Uterus (tissue), 4 donors: ENCODE results near the gene DOK3. TPM values are rescaled to one million over a fixed set of nuclear protein-coding genes. Genes with fewer than 3 reads are reported as not detected.

ENCODE experiments used
- DNase-seq, 2 donors: peaks; one replicate each; pipeline ENCODE4 v3.0.0-alpha.2; 2019 to 2020
- H3K27ac ChIP-seq, 2 donors: fragments of 200-600 bp; sonication (generic); 1 replicate in 1 of 2; 2 replicates in 1 of 2; pipeline ENCODE4 v1.5.1; 2016 to 2018
- H3K27me3 ChIP-seq, 2 donors: fragments of 200-600 bp; sonication (generic); one replicate each; pipeline ENCODE4 v1.5.1; 2018 to 2019; ENCODE audit warnings: control low read depth in 1 of 2
- H3K36me3 ChIP-seq, 2 donors: fragments of 200-600 bp; sonication (generic); one replicate each; pipeline ENCODE4 v1.5.1; 2019; ENCODE audit warnings: control low read depth in 1 of 2
- H3K4me1 ChIP-seq, 2 donors: fragments of 200-600 bp; sonication (generic); one replicate each; pipeline ENCODE4 v1.5.1; 2018 to 2019; ENCODE audit warnings: control low read depth in 1 of 2
- H3K4me3 ChIP-seq, 2 donors: fragments of 200-600 bp; sonication (generic); 1 replicate in 1 of 2; 2 replicates in 1 of 2; pipeline ENCODE4 v1.5.1; 2018 to 2019; ENCODE audit warnings: mild to moderate bottlenecking in 1 of 2
- H3K9me3 ChIP-seq, 2 donors: fragments of 200-600 bp; sonication (generic); one replicate each; pipeline ENCODE4 v1.5.1; 2019; ENCODE audit warnings: control low read depth in 1 of 2
- CTCF ChIP-seq, 4 experiments: fragments of 200-600 bp in 2 of 4; fragments of 450-650 bp in 2 of 4; sonication (generic) in 2 of 4; IDR thresholded peaks; one replicate each; pipeline ENCODE4 v1.5.1; 2016 to 2019; ENCODE audit warnings: antibody characterized with exemption in 4 of 4, mild to moderate bottlenecking in 2 of 4, moderate library complexity in 1 of 4
- POLR2A ChIP-seq, 2 donors: fragments of 450-650 bp; IDR thresholded peaks; one replicate each; pipeline ENCODE4 v1.6.1; 2016; ENCODE audit warnings: antibody characterized with exemption in 2 of 2, mild to moderate bottlenecking in 1 of 2, moderate library complexity in 1 of 2
- intact Hi-C: fragments of 100-400 bp; cut with DNase I; formaldehyde crosslinking; loops from one replicate; pipeline ENCODE4 v1.15.1; 2023; ENCODE audit warnings: low total_unique reads
- total RNA-seq, 4 donors: library from RNA; depleted of rRNA in 3 of 4; stranded (reverse); fragments of >200 nt in 3 of 4; gene quantifications; one replicate each; pipeline versions ENCODE4 v1.1.0 to v1.2.4, GENCODE V29; 2014 to 2023
- donor health status: DM: yes; HTN: yes; CAD: no.

Gene DOK3
- total RNA-seq, 4 donors from 2014 or later = 3.6 to 20.0 (median 7.1) TPM

- no peaks in the 10 kb centered on the region for H3K36me3 ChIP-seq
- no peak overlapping the region for H3K4me3 ChIP-seq
- H3K27me3 ChIP-seq = no peaks in the 10 kb centered on the region
- no peak for DNase-seq
- no peaks in the 10 kb centered on the region for H3K4me1 ChIP-seq
- intact Hi-C loops = no loop called here
- no peaks in the 10 kb centered on the region for H3K9me3 ChIP-seq
- no peak overlapping the region for H3K27ac ChIP-seq
- TF ChIP-seq POLR2A (IDR thresholded peaks at IDR 0.05) = no peak
- TF ChIP-seq CTCF (IDR thresholded peaks at IDR 0.05) = no peak
Measured at GRCh38 chr5:177507165-177507564, 2.5 kb downstream of the DOK3 start.

DNA sequence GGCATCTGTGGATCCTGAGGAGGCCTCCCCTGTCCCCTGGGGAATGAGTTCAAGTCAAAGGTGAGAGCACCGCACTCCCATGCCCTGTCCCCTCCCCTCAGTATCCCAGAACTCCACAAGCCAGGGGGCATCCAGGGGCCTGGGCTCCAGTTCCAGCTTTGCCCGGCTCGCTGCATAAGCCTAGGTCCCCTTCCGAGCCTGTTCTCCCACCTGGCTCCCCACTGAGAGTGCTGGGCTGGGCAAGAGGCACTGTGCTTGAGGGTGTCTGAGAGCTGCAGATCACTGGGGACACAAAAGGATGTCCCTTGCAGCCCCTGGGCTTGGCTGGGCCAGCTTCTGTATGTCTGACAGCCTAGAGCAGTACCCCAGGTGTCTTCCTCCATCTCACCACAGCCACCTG lies 4.6 kb downstream of the DOK3 start:
- no peak overlapping the region for H3K4me3 ChIP-seq
- no peak overlapping the region for H3K27ac ChIP-seq
- no peaks in the 10 kb centered on the region for H3K4me1 ChIP-seq
- intact Hi-C loops = no loop called here
- H3K9me3 ChIP-seq = no peaks in the 10 kb centered on the region
- DNase-seq = no peak
- TF ChIP-seq CTCF (IDR thresholded peaks at IDR 0.05) = no peak
- TF ChIP-seq POLR2A (IDR thresholded peaks at IDR 0.05) = no peak
- no peaks in the 10 kb centered on the region for H3K27me3 ChIP-seq
- no peaks in the 10 kb centered on the region for H3K36me3 ChIP-seq

- no peak for TF ChIP-seq CTCF (IDR thresholded peaks at IDR 0.05)
- Histone ChIP-seq H3K27ac (no peak overlapping the region), H3K4me3 (no peak overlapping the region), H3K9me3 (no peaks in the 10 kb centered on the region), H3K27me3 (no peaks in the 10 kb centered on the region), H3K36me3 (no peaks in the 10 kb centered on the region), H3K4me1 (no peaks in the 10 kb centered on the region)
- no peak for DNase-seq
- intact Hi-C loops = loop anchor here (5.0 kb wide), 2 partner anchors 97 to 117 kb away; partner anchors contain the start of gene F12
Measured at GRCh38 chr5:177504086-177505056, 5.3 kb downstream of the DOK3 start.

- Histone ChIP-seq H3K4me1 (peaks cover 0 to under 1% of the 10 kb centered on the region in 2 donors), H3K4me3 (no peak overlapping the region), H3K27me3 (no peaks in the 10 kb centered on the region), H3K9me3 (no peaks in the 10 kb centered on the region), H3K36me3 (no peaks in the 10 kb centered on the region), H3K27ac (no peak overlapping the region)
- TF ChIP-seq CTCF (IDR thresholded peaks at IDR 0.05) = no peak
- no peak for TF ChIP-seq POLR2A (IDR thresholded peaks at IDR 0.05)
- DNase-seq = no peak
- intact Hi-C loops = loop anchor here (5.0 kb wide), 2 partner anchors 96 to 116 kb away; partner anchors contain the start of gene F12
Measured at GRCh38 chr5:177503351-177504085, 6.1 kb downstream of the DOK3 start.

- Histone ChIP-seq H3K4me3 (no peak overlapping the region), H3K9me3 (no peaks in the 10 kb centered on the region), H3K4me1 (peaks cover 0 to 7% of the 10 kb centered on the region in 2 donors), H3K27ac (no peak overlapping the region), H3K27me3 (no peaks in the 10 kb centered on the region), H3K36me3 (no peaks in the 10 kb centered on the region)
- intact Hi-C loops = loop anchor here (5.0 kb wide), 2 partner anchors 96 to 116 kb away; partner anchors contain the start of gene F12
- TF ChIP-seq CTCF (IDR thresholded peaks at IDR 0.05) (no peak), POLR2A (IDR thresholded peaks at IDR 0.05) (no peak)
- no peak for DNase-seq
Measured at GRCh38 chr5:177502886-177503285, 6.7 kb downstream of the DOK3 start.
